NOMO-1 treated with dmso at 0.1 percent for 144 hours (cell line): ENCODE results near the gene POT1.

Source experiments
- DNase-seq: peaks from one replicate; lab custom pipeline; 2025; ENCODE audit not compliant: unreplicated experiment; lab: John Stamatoyannopoulos, UW

POT1 gene

GRCh38 chr7:124914298-124914697, 15.3 kb downstream of the POT1 start:
- DNase-seq, result no peak

GRCh38 chr7:124912972-124913371, 16.7 kb downstream of the POT1 start:
- no peak for DNase-seq

DNA sequence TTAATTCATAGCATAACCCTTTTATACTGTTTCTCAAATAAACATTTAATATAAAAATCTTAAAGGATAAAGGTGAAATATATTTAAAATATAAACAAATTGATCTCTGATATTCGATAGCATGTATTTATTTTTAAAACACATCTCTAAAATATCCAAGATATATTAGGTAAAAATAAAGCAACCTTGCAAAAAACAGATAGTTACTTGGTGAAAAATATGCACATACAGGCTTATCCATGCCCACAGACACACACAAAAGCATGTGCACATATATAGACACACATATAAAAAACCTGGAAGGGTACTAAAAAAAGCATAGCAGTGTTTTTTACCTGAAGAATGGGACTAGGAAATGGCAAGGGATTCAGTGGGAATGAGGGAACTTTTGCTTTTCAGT, 19.8 kb downstream of the POT1 start:
- no peak for DNase-seq

- no peak for DNase-seq
Measured at GRCh38 chr7:124908259-124908658, 21.4 kb downstream of the POT1 start.

- DNase-seq, result no peak
Measured at GRCh38 chr7:124907490-124907889, 22.1 kb downstream of the POT1 start.

DNA sequence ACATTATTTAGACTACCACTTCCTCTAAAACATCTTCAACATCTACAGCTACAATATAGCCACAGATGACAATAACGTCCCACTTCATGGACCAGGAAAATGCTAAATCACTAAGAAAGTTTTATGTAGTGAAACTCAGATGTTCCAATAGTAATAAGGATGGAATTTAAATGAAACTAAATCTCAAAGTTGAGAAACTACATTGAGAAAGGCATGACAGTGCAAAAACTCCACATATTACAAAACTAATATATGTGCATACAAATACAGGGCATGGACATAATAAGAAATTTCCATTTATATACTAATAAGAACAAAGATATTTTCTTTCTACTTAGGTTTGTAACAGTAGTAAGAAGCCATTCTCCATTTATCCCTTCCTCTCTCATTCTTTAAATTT, 31.1 kb downstream of the POT1 start:
- DNase-seq, result no peak

DNA sequence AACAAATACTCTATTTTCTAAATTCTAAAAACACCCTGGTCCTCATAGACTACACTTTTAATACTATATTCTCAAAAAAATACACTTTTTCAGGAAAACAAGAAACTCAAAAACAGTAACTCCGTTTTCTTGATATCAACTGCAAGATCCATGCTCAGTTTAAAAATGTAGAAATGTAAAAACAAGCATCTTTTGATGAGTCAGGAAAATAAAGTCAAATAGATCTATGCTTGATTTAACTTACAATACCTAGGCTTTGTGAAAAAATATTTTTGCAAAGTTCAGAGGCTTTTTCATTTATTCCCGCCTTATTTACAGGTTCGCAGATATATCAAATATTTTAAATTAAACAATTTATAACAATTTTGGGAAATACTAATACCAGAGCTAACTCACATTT, 33.6 kb downstream of the POT1 start:
- no peak for DNase-seq

GRCh38 chr7:124893140-124893827, 36.3 kb downstream of the POT1 start:
- no peak for DNase-seq

- no peak for DNase-seq
Measured at GRCh38 chr7:124887247-124887646, 42.4 kb downstream of the POT1 start.

DNA sequence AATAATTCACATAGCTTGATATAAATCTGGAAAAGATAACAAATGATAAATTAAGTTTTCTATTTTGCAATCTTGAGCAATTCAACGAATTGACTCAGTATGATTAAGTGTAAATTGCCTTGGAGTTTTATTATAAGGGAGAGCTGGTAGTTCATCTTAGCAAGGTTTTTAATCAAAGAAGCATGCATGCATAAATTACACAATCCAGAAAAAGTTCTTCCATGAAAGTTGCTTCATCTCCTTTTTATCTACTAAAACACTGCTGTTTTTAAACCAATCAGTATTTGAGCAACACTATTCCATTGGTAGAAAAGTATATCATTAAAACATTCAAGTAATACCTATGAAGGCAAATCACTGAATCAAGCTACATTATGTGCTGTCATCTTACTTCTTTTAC, 47.6 kb downstream of the POT1 start:
- no peak for DNase-seq

DNA sequence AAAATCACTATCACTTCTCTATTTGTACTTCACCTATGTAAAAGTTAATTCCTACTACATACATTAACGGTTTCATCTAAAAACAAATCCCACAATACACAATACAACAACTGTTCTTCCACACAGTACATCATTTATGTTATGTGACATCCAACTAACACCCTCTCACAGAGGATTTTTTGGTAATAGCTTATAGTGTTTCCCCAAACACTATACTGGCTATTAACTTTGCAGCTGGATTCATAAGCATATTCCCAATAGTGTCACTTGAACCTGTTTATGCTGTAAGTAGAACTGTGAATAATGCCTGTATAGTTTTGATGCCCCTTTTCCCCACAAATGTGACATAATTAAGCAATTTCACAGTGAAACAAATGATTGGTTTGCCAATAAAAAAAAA, 49.9 kb downstream of the POT1 start:
- DNase-seq, result no peak

- DNase-seq, result no peak
Measured at GRCh38 chr7:124879103-124879502, 50.5 kb downstream of the POT1 start.

GRCh38 chr7:124874644-124875163, 54.9 kb downstream of the POT1 start:
- no peak for DNase-seq

- DNase-seq, result no peak
Measured at GRCh38 chr7:124857672-124858235, 71.9 kb downstream of the POT1 start.

- no peak for DNase-seq
Measured at GRCh38 chr7:124856299-124856888, 73.2 kb downstream of the POT1 start.

DNA sequence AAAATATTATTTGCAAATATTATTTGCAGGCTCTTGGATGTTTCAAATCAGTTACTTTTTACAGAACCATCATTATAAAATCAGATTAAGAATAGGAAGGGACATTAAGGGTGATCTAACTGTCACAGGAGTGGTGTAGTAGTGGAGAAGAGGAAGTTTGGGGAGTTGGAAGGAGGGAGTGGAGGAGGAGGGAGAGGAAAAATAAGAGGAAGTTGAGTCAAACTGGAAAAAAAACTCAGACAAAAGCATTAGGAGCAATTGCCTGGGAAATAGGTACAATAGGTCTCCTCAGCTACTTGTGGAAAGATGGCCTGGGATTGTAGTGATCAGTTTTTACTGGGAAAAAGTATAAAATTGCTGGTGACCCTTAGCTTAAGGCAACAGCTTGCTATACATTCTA, 86.3 kb downstream of the POT1 start:
- DNase-seq, result no peak

DNA sequence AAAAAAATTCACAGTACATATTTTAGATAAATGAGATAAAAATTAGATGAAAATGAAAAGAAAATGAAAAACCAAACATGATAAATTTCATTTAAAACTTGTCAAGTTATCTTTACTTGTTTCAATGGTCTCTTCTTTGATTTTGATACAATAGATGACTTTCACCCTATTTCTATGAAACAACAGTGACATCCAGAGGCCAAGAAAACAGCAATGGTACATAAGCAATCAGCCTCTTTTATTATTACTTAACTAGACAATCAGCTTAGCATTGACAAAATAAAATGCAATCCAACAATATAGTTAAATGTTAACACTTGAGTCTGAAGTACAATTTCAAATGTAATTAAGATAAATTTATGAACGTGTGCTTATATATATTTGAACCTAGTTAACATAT, 89.2 kb downstream of the POT1 start:
- DNase-seq, result no peak

DNA sequence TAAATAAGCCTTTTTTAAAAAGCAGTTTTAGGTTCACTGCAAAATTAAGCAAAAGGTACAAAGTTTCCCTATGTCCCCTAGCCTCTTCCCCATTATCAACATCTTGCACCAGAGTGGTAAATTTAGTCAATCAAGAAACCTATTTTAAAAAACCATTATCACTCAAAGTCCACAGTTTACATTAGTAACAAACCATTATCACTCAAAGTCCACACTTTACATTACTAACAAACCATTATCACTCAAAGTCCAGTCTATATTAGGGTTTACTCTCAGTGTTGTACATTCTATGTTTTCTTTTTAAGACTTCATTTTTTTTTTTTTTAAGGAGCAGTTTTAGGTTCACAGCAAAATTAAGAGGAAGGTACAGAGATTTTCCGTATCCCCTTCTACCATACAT, 89.9 kb downstream of the POT1 start:
- no peak for DNase-seq

- DNase-seq, result no peak
Measured at GRCh38 chr7:124836173-124836572, 93.5 kb downstream of the POT1 start.

- DNase-seq, result no peak
Measured at GRCh38 chr7:124818807-124819206, 110.8 kb downstream of the POT1 start.

DNA sequence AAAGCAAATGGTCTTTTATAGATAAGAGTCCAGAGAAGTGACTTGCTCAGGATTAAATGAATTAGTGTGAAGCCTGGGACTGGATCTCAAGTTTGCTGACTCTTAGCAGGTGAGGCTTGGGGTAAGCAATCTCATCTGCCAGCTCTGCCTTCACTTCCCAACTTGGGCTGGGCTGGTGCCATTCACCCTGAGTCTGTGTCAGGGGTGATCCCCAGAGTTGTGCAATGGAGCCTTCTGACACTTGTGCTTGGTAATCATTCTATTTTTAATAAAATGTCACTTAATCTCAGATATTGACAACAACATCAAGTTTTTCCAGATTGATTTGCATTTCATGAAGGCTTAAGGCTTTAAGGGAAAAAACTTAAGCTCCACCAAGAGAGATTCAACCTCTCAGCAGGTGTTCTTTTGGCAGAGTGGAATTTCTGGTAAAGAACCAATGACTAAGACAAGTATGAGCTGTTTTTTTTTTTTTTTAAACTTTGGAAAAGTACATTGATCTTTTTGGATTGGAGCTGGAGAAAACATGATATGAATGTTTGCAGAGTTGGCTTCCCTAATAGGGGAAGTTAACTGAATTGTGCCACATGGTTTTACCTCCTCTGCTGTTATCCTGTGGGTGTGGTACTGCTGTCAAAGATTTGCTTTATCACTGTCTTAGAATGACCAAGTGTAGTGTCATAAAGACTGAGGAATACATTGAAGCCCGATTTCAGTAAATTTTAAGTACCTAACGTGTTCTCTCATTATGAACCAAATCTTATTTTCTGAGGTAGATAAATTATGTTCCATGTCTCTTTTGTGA, 115.4 kb downstream of the POT1 start:
- DNase-seq, result no peak

- no peak for DNase-seq
Measured at GRCh38 chr7:124812764-124813163, 116.9 kb downstream of the POT1 start.
